Umbilical cord (tissue), 2 donors: ENCODE results near the gene ZNF587B. TPM values are rescaled to one million over a fixed set of nuclear protein-coding genes. Genes with fewer than 3 reads are reported as not detected.
"Not testable (repeated sequence)": the region's sequence is repeated elsewhere in the genome, so short reads cannot be mapped to it uniquely, and the experiment has no call there.

Source experiments
- DNase-seq: peaks from one replicate; pipeline ENCODE4 v3.0.0-alpha.2; 2015; ENCODE audit warnings: low spot score
- total RNA-seq: library from RNA; depleted of rRNA; stranded (reverse); fragments of >200 nt; gene quantifications from one replicate; pipeline ENCODE4 v1.2.3, GENCODE V29; 2014; ENCODE audit warnings: low replicate concordance; ENCODE audit not compliant: insufficient read depth

ZNF587B gene
- total RNA-seq, 1 donor from 2014 or later: 29.1 TPM

- DNase-seq: no peak
These were observed 11.7 kb upstream of the ZNF587B start for GRCh38 chr19:57818378-57818777.

- peak; percentile 97 for DNase-seq
These were observed 10.5 kb upstream of the ZNF587B start for GRCh38 chr19:57819475-57820148.

GRCh38 chr19:57820599-57820998 lies 9.5 kb upstream of the ZNF587B start:
- no peak for DNase-seq

- not testable (repeated sequence) for DNase-seq
These were observed 9.0 kb upstream of the ZNF587B start for GRCh38 chr19:57821095-57821494.

GRCh38 chr19:57821501-57821900 lies 8.6 kb upstream of the ZNF587B start:
- DNase-seq: not testable (repeated sequence)

GRCh38 chr19:57823155-57823554 lies 6.9 kb upstream of the ZNF587B start:
- DNase-seq: not testable (repeated sequence)

GRCh38 chr19:57823608-57824007 lies 6.5 kb upstream of the ZNF587B start:
- not testable (repeated sequence) for DNase-seq

- DNase-seq: no peak
These were observed 4.6 kb upstream of the ZNF587B start for GRCh38 chr19:57825511-57825910.

- DNase-seq: peak; percentile 82
These were observed 783 bp upstream of the ZNF587B start for GRCh38 chr19:57829316-57829715.

GRCh38 chr19:57836991-57837390 lies 6.9 kb downstream of the ZNF587B start:
- not testable (repeated sequence) for DNase-seq

- DNase-seq: not testable (repeated sequence)
These were observed 8.6 kb downstream of the ZNF587B start for GRCh38 chr19:57838622-57839191.

GRCh38 chr19:57841122-57841763 lies 11.1 kb downstream of the ZNF587B start:
- no peak for DNase-seq

GRCh38 chr19:57847164-57847563 lies 17.1 kb downstream of the ZNF587B start:
- not testable (repeated sequence) for DNase-seq

- DNase-seq: not testable (repeated sequence)
These were observed 19.1 kb downstream of the ZNF587B start for GRCh38 chr19:57849162-57849665.

GRCh38 chr19:57849666-57850473 lies 19.8 kb downstream of the ZNF587B start, which contains the start of gene ZNF587:
TSS of gene ZNF587 (plus strand) at chr19:57849859. CDS start at chr19:57850039, 180 bp downstream.
- DNase-seq: peak; percentile 94

GRCh38 chr19:57850553-57851017 lies 20.5 kb downstream of the ZNF587B start:
- peak; percentile 25 for DNase-seq

- not testable (repeated sequence) for DNase-seq
These were observed 21.9 kb downstream of the ZNF587B start for GRCh38 chr19:57851812-57852603.

GRCh38 chr19:57854117-57854516 lies 24.0 kb downstream of the ZNF587B start:
- DNase-seq: not testable (repeated sequence)

- DNase-seq: not testable (repeated sequence)
These were observed 32.3 kb downstream of the ZNF587B start for GRCh38 chr19:57862351-57862750.

- DNase-seq: no peak
These were observed 37.9 kb downstream of the ZNF587B start for GRCh38 chr19:57867868-57868492.
